UCSD-AML1 (cell line): ENCODE results near the gene GALNT2.

Experiments used
- DNase-seq: peaks from one replicate; lab custom pipeline; 2025; ENCODE audit not compliant: unreplicated experiment; lab: John Stamatoyannopoulos, UW

GALNT2 gene

GRCh38 chr1:230066466-230067404 lies at the start of gene GALNT2:
Gene GALNT2, plus strand, starts transcription at chr1:230067238. Its CDS starts 43 bp downstream, at chr1:230067281.
- DNase-seq = peak; percentile 92

- DNase-seq = no peak
These were observed 46.6 kb upstream of the GALNT2 start for GRCh38 chr1:230020451-230020850.

- no peak for DNase-seq
These were observed 44.2 kb upstream of the GALNT2 start for GRCh38 chr1:230022666-230023380.

GRCh38 chr1:230025686-230026085 lies 41.4 kb upstream of the GALNT2 start:
- no peak for DNase-seq

GRCh38 chr1:230026139-230026538 lies 40.9 kb upstream of the GALNT2 start:
- no peak for DNase-seq

- DNase-seq = no peak
These were observed 40.5 kb upstream of the GALNT2 start for GRCh38 chr1:230026572-230026971.

GRCh38 chr1:230028602-230029223 lies 38.3 kb upstream of the GALNT2 start:
- no peak for DNase-seq

- no peak for DNase-seq
These were observed 37.6 kb upstream of the GALNT2 start for GRCh38 chr1:230029244-230029941.

GRCh38 chr1:230030122-230030821 lies 36.8 kb upstream of the GALNT2 start:
- DNase-seq = no peak

GRCh38 chr1:230031131-230031530 lies 35.9 kb upstream of the GALNT2 start:
- DNase-seq = no peak

- DNase-seq = no peak
These were observed 34.3 kb upstream of the GALNT2 start for GRCh38 chr1:230032516-230033281.

- DNase-seq = no peak
These were observed 29.8 kb upstream of the GALNT2 start for GRCh38 chr1:230037261-230037660.

GRCh38 chr1:230040440-230040839 lies 26.6 kb upstream of the GALNT2 start:
- no peak for DNase-seq

GRCh38 chr1:230043081-230043480 lies 24.0 kb upstream of the GALNT2 start:
- no peak for DNase-seq

GRCh38 chr1:230044729-230045128 lies 22.3 kb upstream of the GALNT2 start:
- no peak for DNase-seq

GRCh38 chr1:230047114-230047865 lies 19.7 kb upstream of the GALNT2 start:
- no peak for DNase-seq

GRCh38 chr1:230048322-230048721 lies 18.7 kb upstream of the GALNT2 start:
- no peak for DNase-seq

- no peak for DNase-seq
These were observed 18.1 kb upstream of the GALNT2 start for GRCh38 chr1:230048922-230049321.

- no peak for DNase-seq
These were observed 17.3 kb upstream of the GALNT2 start for GRCh38 chr1:230049731-230050130.
